SK-N-SH (cell line): Measurements from ENCODE around the gene RASAL2.

Experiments used
- CTCF ChIP-seq: fragments of 200-600 bp; sonication (generic); IDR thresholded peaks from 2 replicates; pipeline ENCODE4 v1.6.1; 2017; ENCODE audit warnings: antibody characterized with exemption, mild to moderate bottlenecking, moderate library complexity
- EP300 ChIP-seq, 2 experiments: IDR thresholded peaks; 2 replicates each; pipeline versions ENCODE4 v1.4.0 to v1.6.1; 2012; ENCODE audit warnings: borderline replicate concordance in 1 of 2, low read depth in 1 of 2, low read length in 1 of 2
- IRF3 ChIP-seq: fragments of 150-350 bp; IDR thresholded peaks from 2 replicates; pipeline ENCODE4 v1.6.1; 2016; ENCODE audit warnings: mild to moderate bottlenecking, low read depth, low read length

GRCh38 chr1:178472531-178472930, 378.6 kb downstream of the RASAL2 start:
- no peak for TF ChIP-seq IRF3
- TF ChIP-seq CTCF = no peak
- no peak for TF ChIP-seq EP300 (IDR thresholded peaks at IDR 0.05; ENCODE audit: borderline replicate concordance in 1 of 2, low read depth in 1 of 2, low read length in 1 of 2)
